ENCODE results near the gene FAM98B. TPM values are rescaled to one million over a fixed set of nuclear protein-coding genes. Genes with fewer than 3 reads are reported as not detected.

Gene FAM98B
- total and polyA plus RNA-seq, 12 donors, result 6.2 to 30.6 (median 23.2) TPM

GRCh38 chr15:38533416-38533915 lies 79.5 kb downstream of the FAM98B start:
- Histone ChIP-seq H3K36me3 (no peaks in the 10 kb centered on the region), H3K27ac (no peak overlapping the region), H3K9me3 (no peaks in the 10 kb centered on the region), H3K4me1 (peaks cover 0 to 29% (median 13%) of the 10 kb centered on the region in 9 donors), H3K27me3 (no peaks in the 10 kb centered on the region), H3K4me3 (no peak overlapping the region)
- intact Hi-C loops (cut with DNase I), result no loop called here
- no peak for TF ChIP-seq CTCF (IDR thresholded peaks at IDR 0.05)
- ATAC-seq, result no peak
- no peak for DNase-seq
- WGBS, 2 donors, result 85% methylated on average over 6 of the region's 6 CpGs

GRCh38 chr15:38533926-38534325 lies 80.0 kb downstream of the FAM98B start:
- no peak for TF ChIP-seq CTCF (IDR thresholded peaks at IDR 0.05)
- intact Hi-C loops (cut with DNase I), result no loop called here
- H3K9me3 ChIP-seq, result no peaks in the 10 kb centered on the region
- H3K27me3 ChIP-seq, result no peaks in the 10 kb centered on the region
- no peak overlapping the region for H3K27ac ChIP-seq
- no peak for ATAC-seq
- no peak for DNase-seq
- H3K4me3 ChIP-seq, result no peak overlapping the region
- no peaks in the 10 kb centered on the region for H3K36me3 ChIP-seq
- H3K4me1 ChIP-seq, result peaks cover 0 to 29% (median 13%) of the 10 kb centered on the region in 9 donors

GRCh38 chr15:38534691-38535090 lies 80.8 kb downstream of the FAM98B start:
- Histone ChIP-seq H3K36me3 (no peaks in the 10 kb centered on the region), H3K4me1 (peaks cover 0 to 29% (median 13%) of the 10 kb centered on the region in 9 donors), H3K9me3 (no peaks in the 10 kb centered on the region), H3K27ac (no peak overlapping the region), H3K4me3 (no peak overlapping the region), H3K27me3 (no peaks in the 10 kb centered on the region)
- ATAC-seq, result no peak
- TF ChIP-seq CTCF (IDR thresholded peaks at IDR 0.05), result no peak
- 84 to 89% methylated on average over 3 of the region's 3 CpGs for WGBS, 2 donors
- intact Hi-C loops (cut with DNase I), result loop anchor here in 1 of 10 donors (5.0 kb wide), 1 partner anchor 53 kb away; no protein-coding TSS in a partner anchor
- DNase-seq, result no peak

- Histone ChIP-seq H3K27ac (peak overlapping the region in 5 of 10 donors; percentile 2 to 53 (median 11)), H3K9me3 (no peaks in the 10 kb centered on the region)
Observed at GRCh38 chr15:38535491-38536200, 81.7 kb downstream of the FAM98B start.

More at GRCh38 chr15:38535491-38536200, 81.7 kb downstream of the FAM98B start:
- Histone ChIP-seq H3K36me3 (no peaks in the 10 kb centered on the region), H3K27me3 (no peaks in the 10 kb centered on the region), H3K4me3 (no peak overlapping the region), H3K4me1 (peaks cover 0 to 26% (median 13%) of the 10 kb centered on the region in 9 donors)
- TF ChIP-seq CTCF (IDR thresholded peaks at IDR 0.05), result no peak
- peak in 6 of 8 donors; percentile 14 to 60 (median 32) for ATAC-seq
- intact Hi-C loops (cut with DNase I), result loop anchor here in 1 of 10 donors (5.0 kb wide), 1 partner anchor 52 kb away; no protein-coding TSS in a partner anchor
- WGBS, 2 donors, result 75 to 81% methylated on average over 8 of the region's 8 CpGs
- DNase-seq, result no peak
